NB4 (cell line): ENCODE data around the gene GRM5.

Source experiments
- MYC ChIP-seq: IDR thresholded peaks from 2 replicates; pipeline ENCODE4 v1.6.1; 2011; ENCODE audit warnings: low read depth, low read length
- POLR2A ChIP-seq: IDR thresholded peaks from 2 replicates; pipeline ENCODE4 v1.6.1; 2011; ENCODE audit warnings: mild to moderate bottlenecking; ENCODE audit not compliant: insufficient read length; ENCODE audit errors: extremely low read depth
- TF ChIP-seq, protein P1 (sequence below): IDR thresholded peaks from one replicate; pipeline ENCODE4 v1.5.1; 2012; ENCODE audit warnings: low read depth, low read length
- TF ChIP-seq, protein P2 (sequence below): IDR thresholded peaks from 2 replicates; pipeline ENCODE4 v1.6.1; 2011; ENCODE audit warnings: low read depth, low read length

DNA sequence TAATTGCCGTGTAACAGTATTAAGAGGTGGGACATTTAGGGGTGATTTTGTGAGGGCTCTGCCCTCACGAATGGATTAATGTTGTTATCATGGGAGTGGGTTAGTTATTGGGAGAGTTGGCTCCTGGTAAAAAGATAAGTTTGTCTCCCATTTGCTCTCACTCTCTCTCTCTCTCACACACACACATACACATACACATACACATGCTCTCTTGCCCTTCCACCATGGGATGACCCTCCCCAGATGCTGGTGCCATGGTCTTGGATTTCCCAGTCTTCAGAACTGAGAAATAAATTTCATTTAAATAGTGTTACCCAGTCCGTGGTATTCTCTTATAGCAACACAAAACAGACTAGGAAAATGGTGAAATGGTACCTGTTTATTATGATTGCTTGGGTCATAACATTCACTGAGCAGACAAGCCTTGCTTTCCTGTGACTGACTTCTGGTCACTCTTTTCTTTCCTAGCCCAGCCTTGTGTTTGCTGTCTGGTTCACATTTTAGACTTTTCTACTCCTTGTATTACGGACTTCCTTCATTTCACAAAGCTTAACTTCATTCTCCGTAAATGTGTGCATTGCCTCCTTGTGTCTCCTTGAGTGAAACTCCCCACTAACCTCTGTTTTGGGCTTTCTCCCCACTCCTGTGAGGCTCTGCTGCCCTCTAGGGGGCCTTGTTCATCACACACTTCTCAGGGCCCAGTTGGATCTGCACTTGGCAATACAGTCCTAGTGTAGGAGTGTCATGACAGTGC, 521.7 kb downstream of the GRM5 start:
- TF ChIP-seq, protein P1, sequence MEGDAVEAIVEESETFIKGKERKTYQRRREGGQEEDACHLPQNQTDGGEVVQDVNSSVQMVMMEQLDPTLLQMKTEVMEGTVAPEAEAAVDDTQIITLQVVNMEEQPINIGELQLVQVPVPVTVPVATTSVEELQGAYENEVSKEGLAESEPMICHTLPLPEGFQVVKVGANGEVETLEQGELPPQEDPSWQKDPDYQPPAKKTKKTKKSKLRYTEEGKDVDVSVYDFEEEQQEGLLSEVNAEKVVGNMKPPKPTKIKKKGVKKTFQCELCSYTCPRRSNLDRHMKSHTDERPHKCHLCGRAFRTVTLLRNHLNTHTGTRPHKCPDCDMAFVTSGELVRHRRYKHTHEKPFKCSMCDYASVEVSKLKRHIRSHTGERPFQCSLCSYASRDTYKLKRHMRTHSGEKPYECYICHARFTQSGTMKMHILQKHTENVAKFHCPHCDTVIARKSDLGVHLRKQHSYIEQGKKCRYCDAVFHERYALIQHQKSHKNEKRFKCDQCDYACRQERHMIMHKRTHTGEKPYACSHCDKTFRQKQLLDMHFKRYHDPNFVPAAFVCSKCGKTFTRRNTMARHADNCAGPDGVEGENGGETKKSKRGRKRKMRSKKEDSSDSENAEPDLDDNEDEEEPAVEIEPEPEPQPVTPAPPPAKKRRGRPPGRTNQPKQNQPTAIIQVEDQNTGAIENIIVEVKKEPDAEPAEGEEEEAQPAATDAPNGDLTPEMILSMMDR, result peak; percentile 97
- no peak for TF ChIP-seq POLR2A
- TF ChIP-seq, protein P2, sequence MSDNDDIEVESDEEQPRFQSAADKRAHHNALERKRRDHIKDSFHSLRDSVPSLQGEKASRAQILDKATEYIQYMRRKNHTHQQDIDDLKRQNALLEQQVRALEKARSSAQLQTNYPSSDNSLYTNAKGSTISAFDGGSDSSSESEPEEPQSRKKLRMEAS, result peak; percentile 45; the same call in 1 of the 2 replicates
- peak; percentile 37; the same call in 1 of the 2 replicates for TF ChIP-seq MYC
